SK-N-SH (cell line): Measurements from ENCODE around the gene MICALL1. TPM values are rescaled to one million over a fixed set of nuclear protein-coding genes. Genes with fewer than 3 reads are reported as not detected.
A peak's percentile ranks its signal among the peaks of the same experiment; 100 is the strongest.

Experiments
- CTCF ChIA-PET: fragments of 300-600, 350-600 bp; formaldehyde crosslinking; extraction: SDS; loops from one replicate; lab custom pipeline; 2021; lab: Yijun Ruan, JAX
- POLR2A ChIA-PET: fragments of 350-600 bp; sonication (Branson Sonifier 250); formaldehyde crosslinking; extraction: SDS; loops from one replicate; lab custom pipeline; 2020; ENCODE audit warnings: antibody characterized with exemption, inconsistent platforms; lab: Yijun Ruan, JAX
- DNase-seq: peaks from one replicate; pipeline ENCODE4 v3.0.0; 2012
- H2AFZ ChIP-seq: fragments of 200-600 bp; sonication (generic); 2 replicates; pipeline ENCODE4 v1.8.1; 2016; ENCODE audit warnings: antibody characterized with exemption, mild to moderate bottlenecking, low read depth
- H3F3A ChIP-seq: fragments of 200-600 bp; sonication (generic); replicated peaks from 2 replicates; pipeline ENCODE3; 2016; ENCODE audit warnings: antibody characterized with exemption, mild to moderate bottlenecking; ENCODE audit not compliant: insufficient read depth
- H3K27ac ChIP-seq, 2 experiments: fragments of 200-500 bp in 1 of 2; fragments of 200-600 bp in 1 of 2; sonication (Bioruptor generic) in 1 of 2; sonication (generic), shearing (Covaris generic) in 1 of 2; 2 replicates each; pipeline versions ENCODE4 v1.5.1 to v1.6.1; 2014 to 2016; ENCODE audit warnings: low read depth in 2 of 2, inconsistent platforms in 1 of 2, low read length in 1 of 2, mild to moderate bottlenecking in 1 of 2, mixed read lengths in 1 of 2
- H3K27me3 ChIP-seq: fragments of 200-600 bp; sonication (generic), shearing (Covaris generic); 2 replicates; pipeline ENCODE4 v1.6.1; 2016; ENCODE audit warnings: mixed run types; ENCODE audit not compliant: insufficient read depth
- H3K36me3 ChIP-seq, 2 experiments: fragments of 200-500 bp in 1 of 2; fragments of 200-600 bp in 1 of 2; sonication (Bioruptor generic) in 1 of 2; sonication (generic) in 1 of 2; replicated peaks in 1 of 2; 2 replicates each; pipeline versions ENCODE3 to v1.5.1; 2014 to 2016; ENCODE audit warnings: low read length in 1 of 2, mild to moderate bottlenecking in 1 of 2; ENCODE audit not compliant: insufficient read depth in 2 of 2, control insufficient read depth in 1 of 2
- H3K4me1 ChIP-seq, 2 experiments: fragments of 200-500 bp in 1 of 2; fragments of 200-600 bp in 1 of 2; sonication (Bioruptor generic) in 1 of 2; sonication (generic), shearing (Covaris generic) in 1 of 2; 2 replicates each; pipeline versions ENCODE4 v1.5.1 to v1.6.1; 2014 to 2016; ENCODE audit warnings: low read depth in 1 of 2, low read length in 1 of 2, mixed run types in 1 of 2; ENCODE audit not compliant: insufficient read depth in 2 of 2, control insufficient read depth in 1 of 2
- H3K4me2 ChIP-seq: fragments of 200-600 bp; sonication (generic), shearing (Covaris generic); 2 replicates; pipeline ENCODE4 v1.6.1; 2017; ENCODE audit warnings: mixed run types
- H3K4me3 ChIP-seq, 2 experiments: fragments of 200-500 bp in 1 of 2; fragments of 200-600 bp in 1 of 2; sonication (Bioruptor generic) in 1 of 2; sonication (generic), shearing (Covaris generic) in 1 of 2; 2 replicates each; pipeline versions ENCODE4 v1.5.1 to v1.8.1; 2014 to 2016; ENCODE audit warnings: low read depth in 2 of 2, inconsistent platforms in 1 of 2, low read length in 1 of 2, mild to moderate bottlenecking in 1 of 2, mixed read lengths in 1 of 2, moderate library complexity in 1 of 2
- H3K79me2 ChIP-seq: fragments of 200-600 bp; sonication (generic); 2 replicates; pipeline ENCODE4 v1.8.1; 2017; ENCODE audit warnings: mild to moderate bottlenecking; ENCODE audit not compliant: insufficient read depth
- H3K9ac ChIP-seq: fragments of 200-600 bp; sonication (generic); 2 replicates; pipeline ENCODE4 v1.6.1; 2017; ENCODE audit warnings: mixed run types
- H3K9me2 ChIP-seq: fragments of 200-600 bp; sonication (generic); 2 replicates; pipeline ENCODE4 v1.6.1; 2017; ENCODE audit warnings: mixed run types
- H3K9me3 ChIP-seq: fragments of 200-600 bp; sonication (generic); 2 replicates; pipeline ENCODE4 v1.6.1; 2017; ENCODE audit warnings: mixed run types, mild to moderate bottlenecking, moderate library complexity
- H4K20me1 ChIP-seq: fragments of 200-600 bp; sonication (generic); 2 replicates; pipeline ENCODE4 v1.6.1; 2017; ENCODE audit warnings: mild to moderate bottlenecking, mixed run types; ENCODE audit not compliant: insufficient read depth
- ELF1 ChIP-seq: IDR thresholded peaks from 2 replicates; pipeline ENCODE4 v1.4.0; 2012
- EP300 ChIP-seq, 2 experiments: IDR thresholded peaks; 2 replicates each; pipeline versions ENCODE4 v1.4.0 to v1.6.1; 2012; ENCODE audit warnings: borderline replicate concordance in 1 of 2, low read depth in 1 of 2, low read length in 1 of 2
- EZH2phosphoT487 ChIP-seq: fragments of 200-600 bp; sonication (generic); IDR thresholded peaks from 2 replicates; pipeline ENCODE4 v1.6.1; 2017; ENCODE audit warnings: low read depth, mixed run types, mild to moderate bottlenecking, antibody characterized with exemption, moderate library complexity, borderline replicate concordance
- FOSL2 ChIP-seq: IDR thresholded peaks from 2 replicates; pipeline ENCODE4 v1.4.0; 2012; ENCODE audit warnings: low read depth, mild to moderate bottlenecking, moderate library complexity, borderline replicate concordance
- FOXJ3 ChIP-seq: sonication (generic); formaldehyde crosslinking; IDR thresholded peaks from 2 replicates; pipeline ENCODE4 v1.5.1; 2020; ENCODE audit warnings: mild to moderate bottlenecking, missing genetic modification reagents
- GATA2 ChIP-seq: sonication (generic); formaldehyde crosslinking; IDR thresholded peaks from 2 replicates; pipeline ENCODE4 v1.5.0; 2020; ENCODE audit warnings: mild to moderate bottlenecking, missing genetic modification reagents
- MAX ChIP-seq: IDR thresholded peaks from 2 replicates; pipeline ENCODE4 v1.4.0; 2012; ENCODE audit warnings: low read depth
- PBX3 ChIP-seq: IDR thresholded peaks from 2 replicates; pipeline ENCODE4; 2012
- RFX5 ChIP-seq: IDR thresholded peaks from 2 replicates; pipeline ENCODE4 v1.6.1; 2012; ENCODE audit warnings: mild to moderate bottlenecking, improper control_type of control experiment, low read length
- SIN3A ChIP-seq: IDR thresholded peaks from 2 replicates; pipeline ENCODE4 v1.6.1; 2012; ENCODE audit warnings: low read depth, mild to moderate bottlenecking, low read length, moderate library complexity, borderline replicate concordance
- TAF1 ChIP-seq: IDR thresholded peaks from 2 replicates; pipeline ENCODE4 v1.6.1; 2012; ENCODE audit warnings: low read depth, mild to moderate bottlenecking, low read length, moderate library complexity, borderline replicate concordance
- ZBTB33 ChIP-seq: IDR thresholded peaks from 2 replicates; pipeline ENCODE4 v1.4.0; 2012; ENCODE audit warnings: low read depth, borderline replicate concordance
- WGBS: methylation state at CpG from one replicate; pipeline ENCODE4 v1.1.6; 2017; ENCODE audit warnings: low lambda C conversion rate; 5-methylcytosine and 5-hydroxymethylcytosine counted together
- polyA plus RNA-seq, 3 experiments: library from polyadenylated mRNA; depleted of rRNA; stranded (reverse); fragments of >200 nt; gene quantifications; 2 replicates each; pipeline ENCODE4 v1.2.3, GENCODE V29; 2012
- TF ChIP-seq, protein P1 (sequence below): fragments of 200-600 bp; sonication (generic); IDR thresholded peaks from 2 replicates; pipeline ENCODE4 v1.6.1; 2017; ENCODE audit warnings: antibody characterized with exemption, mild to moderate bottlenecking, moderate library complexity
- TF ChIP-seq, protein P2 (sequence below): IDR thresholded peaks from 2 replicates; pipeline ENCODE4 v1.6.1; 2012; ENCODE audit warnings: mild to moderate bottlenecking, low read depth, low read length, moderate library complexity

Gene MICALL1
- polyA plus RNA-seq, 1 of the 3 experiments (the other 2 are of a cell fraction): 12.9 TPM

DNA sequence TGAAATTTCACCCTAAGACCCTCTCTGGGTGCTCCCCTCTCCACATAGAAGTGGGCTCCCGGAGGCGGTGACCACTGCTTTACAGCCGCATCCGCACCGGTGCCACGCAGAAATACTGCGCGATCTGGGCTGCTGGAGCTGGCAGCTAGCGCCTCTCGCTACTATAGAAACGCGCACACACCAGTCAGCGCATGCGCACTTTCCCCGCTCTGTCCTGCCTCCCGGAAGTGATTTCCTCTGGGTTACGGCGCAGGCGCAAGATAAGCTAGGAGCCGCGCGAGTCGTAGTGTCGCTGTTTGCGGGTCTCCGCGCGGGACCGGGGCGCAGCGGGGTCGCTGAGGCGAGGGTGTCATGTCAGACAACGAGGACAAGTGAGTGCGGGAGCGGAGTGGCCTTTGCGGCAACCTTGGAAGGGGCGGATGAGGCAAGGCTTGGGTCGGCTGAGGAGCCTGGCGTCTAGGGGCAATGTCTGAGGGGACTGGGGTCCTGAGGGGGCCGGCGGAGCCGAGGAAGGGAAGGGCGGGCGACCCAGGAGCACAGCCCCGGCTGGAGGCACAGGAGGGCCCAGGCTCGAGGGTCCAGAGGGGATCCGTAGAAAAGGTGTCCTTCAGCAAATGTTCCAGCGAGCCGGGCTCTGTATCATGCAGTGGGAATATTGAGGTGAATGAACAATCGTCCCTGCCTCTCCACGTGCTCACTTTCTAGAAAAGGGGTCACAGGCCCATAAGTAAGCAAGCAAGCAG, 47.5 kb downstream of the MICALL1 start, which contains the start of the genes C22orf23 and POLR2F (continued):
- TF ChIP-seq ZBTB33 (no peak), EZH2phosphoT487 (no peak)
- TF ChIP-seq, protein P1, sequence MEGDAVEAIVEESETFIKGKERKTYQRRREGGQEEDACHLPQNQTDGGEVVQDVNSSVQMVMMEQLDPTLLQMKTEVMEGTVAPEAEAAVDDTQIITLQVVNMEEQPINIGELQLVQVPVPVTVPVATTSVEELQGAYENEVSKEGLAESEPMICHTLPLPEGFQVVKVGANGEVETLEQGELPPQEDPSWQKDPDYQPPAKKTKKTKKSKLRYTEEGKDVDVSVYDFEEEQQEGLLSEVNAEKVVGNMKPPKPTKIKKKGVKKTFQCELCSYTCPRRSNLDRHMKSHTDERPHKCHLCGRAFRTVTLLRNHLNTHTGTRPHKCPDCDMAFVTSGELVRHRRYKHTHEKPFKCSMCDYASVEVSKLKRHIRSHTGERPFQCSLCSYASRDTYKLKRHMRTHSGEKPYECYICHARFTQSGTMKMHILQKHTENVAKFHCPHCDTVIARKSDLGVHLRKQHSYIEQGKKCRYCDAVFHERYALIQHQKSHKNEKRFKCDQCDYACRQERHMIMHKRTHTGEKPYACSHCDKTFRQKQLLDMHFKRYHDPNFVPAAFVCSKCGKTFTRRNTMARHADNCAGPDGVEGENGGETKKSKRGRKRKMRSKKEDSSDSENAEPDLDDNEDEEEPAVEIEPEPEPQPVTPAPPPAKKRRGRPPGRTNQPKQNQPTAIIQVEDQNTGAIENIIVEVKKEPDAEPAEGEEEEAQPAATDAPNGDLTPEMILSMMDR: no peak

DNA sequence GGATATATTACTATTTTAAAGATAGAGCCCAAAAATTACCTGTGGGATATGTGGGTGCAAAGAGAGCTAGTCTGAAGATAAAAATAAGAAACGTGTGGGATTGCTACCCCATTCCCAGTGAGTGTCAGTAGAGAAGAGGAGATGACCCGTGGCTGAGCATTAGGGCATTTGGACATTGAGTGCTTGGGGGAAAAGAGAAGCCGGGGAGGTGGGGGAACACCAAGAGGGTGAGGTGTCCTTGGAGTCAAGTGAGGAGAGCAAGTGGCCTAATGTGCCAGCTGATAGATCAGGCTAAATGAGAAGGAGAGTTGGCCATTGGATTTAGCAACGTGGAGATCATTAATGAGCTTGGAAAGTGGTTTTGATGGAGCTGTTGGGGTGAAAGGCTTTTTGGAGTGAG, 48.6 kb downstream of the MICALL1 start:
- H3K4me2 ChIP-seq: peak overlapping the region; percentile 81
- peaks cover 0 to 19% of the 10 kb centered on the region in 2 experiments for H3K36me3 ChIP-seq
- no peaks in the 10 kb centered on the region for H3K9me3 ChIP-seq
- H4K20me1 ChIP-seq: no peaks in the 10 kb centered on the region
- H3K27me3 ChIP-seq: no peaks in the 10 kb centered on the region
- no peak for DNase-seq
- peak overlapping the region; percentile 75 to 80 for H3K4me3 ChIP-seq
- no peaks in the 10 kb centered on the region for H3F3A ChIP-seq
- peaks cover 0 to 8% of the 10 kb centered on the region in 2 experiments; a peak in 2 of 4 replicates for H3K4me1 ChIP-seq
- H3K79me2 ChIP-seq: peaks cover 29% of the 10 kb centered on the region
- H3K27ac ChIP-seq: no peak overlapping the region
- ChIA-PET POLR2A (interaction anchor here (0.6 kb wide), 1 partner anchor 106 kb away, joined by 3 read pairs; no protein-coding TSS in a partner anchor), CTCF (interaction anchor here (1.1 to 1.6 kb wide), 2 partner anchors 10 to 12 kb away, joined by 3 to 5 read pairs; no protein-coding TSS in a partner anchor)
- WGBS: 39% methylated on average over 4 of the region's 4 CpGs
- peak overlapping the region; percentile 77; the same call in 1 of the 2 replicates for H3K9ac ChIP-seq
- H3K9me2 ChIP-seq: no peaks in the 10 kb centered on the region
- no peak overlapping the region for H2AFZ ChIP-seq
- TF ChIP-seq RFX5 (no peak), ELF1 (no peak), MAX (no peak), GATA2 (CRISPR knock-in tag) (no peak), TAF1 (no peak), PBX3 (no peak), FOXJ3 (CRISPR knock-in tag) (no peak), ZBTB33 (no peak), FOSL2 (no peak), EP300 (IDR thresholded peaks at IDR 0.05; ENCODE audit: borderline replicate concordance in 1 of 2, low read depth in 1 of 2, low read length in 1 of 2) (no peak), SIN3A (no peak)
- TF ChIP-seq, protein P2, sequence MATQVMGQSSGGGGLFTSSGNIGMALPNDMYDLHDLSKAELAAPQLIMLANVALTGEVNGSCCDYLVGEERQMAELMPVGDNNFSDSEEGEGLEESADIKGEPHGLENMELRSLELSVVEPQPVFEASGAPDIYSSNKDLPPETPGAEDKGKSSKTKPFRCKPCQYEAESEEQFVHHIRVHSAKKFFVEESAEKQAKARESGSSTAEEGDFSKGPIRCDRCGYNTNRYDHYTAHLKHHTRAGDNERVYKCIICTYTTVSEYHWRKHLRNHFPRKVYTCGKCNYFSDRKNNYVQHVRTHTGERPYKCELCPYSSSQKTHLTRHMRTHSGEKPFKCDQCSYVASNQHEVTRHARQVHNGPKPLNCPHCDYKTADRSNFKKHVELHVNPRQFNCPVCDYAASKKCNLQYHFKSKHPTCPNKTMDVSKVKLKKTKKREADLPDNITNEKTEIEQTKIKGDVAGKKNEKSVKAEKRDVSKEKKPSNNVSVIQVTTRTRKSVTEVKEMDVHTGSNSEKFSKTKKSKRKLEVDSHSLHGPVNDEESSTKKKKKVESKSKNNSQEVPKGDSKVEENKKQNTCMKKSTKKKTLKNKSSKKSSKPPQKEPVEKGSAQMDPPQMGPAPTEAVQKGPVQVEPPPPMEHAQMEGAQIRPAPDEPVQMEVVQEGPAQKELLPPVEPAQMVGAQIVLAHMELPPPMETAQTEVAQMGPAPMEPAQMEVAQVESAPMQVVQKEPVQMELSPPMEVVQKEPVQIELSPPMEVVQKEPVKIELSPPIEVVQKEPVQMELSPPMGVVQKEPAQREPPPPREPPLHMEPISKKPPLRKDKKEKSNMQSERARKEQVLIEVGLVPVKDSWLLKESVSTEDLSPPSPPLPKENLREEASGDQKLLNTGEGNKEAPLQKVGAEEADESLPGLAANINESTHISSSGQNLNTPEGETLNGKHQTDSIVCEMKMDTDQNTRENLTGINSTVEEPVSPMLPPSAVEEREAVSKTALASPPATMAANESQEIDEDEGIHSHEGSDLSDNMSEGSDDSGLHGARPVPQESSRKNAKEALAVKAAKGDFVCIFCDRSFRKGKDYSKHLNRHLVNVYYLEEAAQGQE: no peak
